Superior temporal gyrus (tissue), 1 donor: ENCODE results near the gene MSL3.
A peak's percentile ranks its signal among the peaks of the same experiment; 100 is the strongest.

Experiments used
- DNase-seq: peaks from one replicate; pipeline ENCODE4 v3.0.0-alpha.2; 2016; ENCODE audit errors: extremely low spot score

Gene MSL3

DNA sequence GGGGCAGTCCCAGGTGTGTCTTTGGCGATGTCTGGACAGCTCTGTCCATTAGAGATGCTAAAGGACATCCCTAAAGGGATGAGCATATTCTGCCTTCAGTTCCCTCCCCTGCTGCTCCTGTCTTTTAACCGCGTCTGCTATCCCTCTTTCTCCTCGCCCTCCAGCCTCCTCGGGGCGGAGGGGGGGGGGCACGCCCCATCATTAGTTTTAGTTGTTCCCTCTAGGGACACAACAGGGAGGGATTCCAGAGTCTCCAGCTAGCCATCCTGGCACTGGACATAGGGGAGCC lies 1.1 kb downstream of the MSL3 start:
- DNase-seq = peak; percentile 11

DNA sequence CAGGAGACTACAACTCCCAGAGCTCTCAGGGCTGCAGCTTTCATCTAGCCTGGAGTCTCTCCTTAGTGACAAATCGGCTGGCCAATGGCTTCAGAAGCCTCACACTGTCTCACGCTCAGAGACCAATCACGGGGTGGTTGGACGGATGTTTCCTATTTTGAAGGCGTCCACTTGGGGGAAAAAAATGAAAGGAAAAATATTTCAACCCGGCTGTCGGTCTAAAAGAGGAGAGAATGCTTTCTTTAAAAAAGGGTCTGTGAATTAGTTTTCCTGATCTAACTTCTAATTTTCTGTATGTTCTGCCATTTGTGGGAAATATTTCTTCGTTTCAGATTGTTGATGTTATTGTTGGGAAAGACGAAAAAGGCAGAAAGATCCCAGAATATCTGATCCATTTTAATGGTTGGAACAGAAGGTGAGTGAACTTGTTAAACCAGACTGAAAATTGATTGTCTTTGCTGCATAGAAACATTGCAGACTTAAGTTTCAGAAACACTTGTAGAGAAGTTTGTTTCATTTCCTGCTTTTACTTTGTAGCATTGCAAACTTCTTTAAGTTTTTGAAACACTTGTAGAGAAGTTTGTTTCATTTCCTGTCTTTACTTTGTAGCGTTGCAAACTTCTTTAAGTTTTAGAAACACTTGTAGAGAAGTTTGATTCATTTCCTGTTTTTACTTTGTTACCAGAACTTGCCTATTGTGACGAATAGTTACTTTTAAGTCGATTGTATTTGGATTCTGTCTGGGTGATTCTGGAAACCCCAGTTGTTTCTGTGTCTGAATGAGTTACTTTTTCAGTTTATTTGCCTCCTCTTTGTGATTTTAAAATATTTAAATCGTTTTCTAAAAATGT lies 1.6 kb downstream of the MSL3 start:
- DNase-seq = peak; percentile 95

DNA sequence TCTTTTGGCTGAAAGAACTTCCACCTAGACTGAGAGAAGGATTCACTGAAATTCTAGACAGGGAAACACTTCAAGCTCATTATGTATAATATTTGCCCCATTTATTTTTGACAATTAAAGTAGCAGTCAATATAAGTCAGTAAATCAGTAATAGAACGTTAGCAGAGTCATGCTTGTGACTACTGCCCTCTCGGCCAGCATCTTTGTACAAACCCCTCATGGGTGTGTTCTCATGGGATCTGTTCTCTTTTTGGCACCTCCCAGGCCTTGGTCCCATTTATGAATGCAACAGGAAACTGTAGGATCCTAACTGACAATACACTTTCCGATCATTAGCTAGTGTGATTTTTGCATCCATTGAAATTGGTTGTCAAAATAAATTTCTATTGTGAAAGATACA lies 2.9 kb downstream of the MSL3 start:
- DNase-seq = no peak

DNA sequence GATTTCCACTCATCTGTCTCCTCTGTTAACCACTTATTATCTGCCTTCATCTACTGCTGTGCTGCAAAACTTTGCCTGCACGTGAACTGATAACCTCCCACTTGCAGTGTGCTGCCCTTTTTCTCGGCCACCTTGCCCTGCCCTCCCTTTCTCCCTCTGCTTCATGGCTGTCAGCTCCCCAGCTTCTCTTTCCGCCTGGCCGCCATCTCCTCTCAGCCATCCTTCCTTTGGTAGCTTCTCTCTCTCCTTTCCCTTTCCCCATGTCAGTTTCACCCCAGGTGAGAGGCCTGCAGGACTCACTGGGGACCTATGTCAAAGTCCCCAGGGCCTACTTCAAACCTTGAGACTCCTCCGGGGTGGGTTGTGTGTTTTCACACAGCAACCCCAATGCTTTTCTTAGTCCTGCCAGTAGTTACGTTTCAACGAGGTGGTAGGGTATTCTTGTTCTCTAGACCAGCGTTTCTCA lies 6.6 kb downstream of the MSL3 start:
- no peak for DNase-seq

DNA sequence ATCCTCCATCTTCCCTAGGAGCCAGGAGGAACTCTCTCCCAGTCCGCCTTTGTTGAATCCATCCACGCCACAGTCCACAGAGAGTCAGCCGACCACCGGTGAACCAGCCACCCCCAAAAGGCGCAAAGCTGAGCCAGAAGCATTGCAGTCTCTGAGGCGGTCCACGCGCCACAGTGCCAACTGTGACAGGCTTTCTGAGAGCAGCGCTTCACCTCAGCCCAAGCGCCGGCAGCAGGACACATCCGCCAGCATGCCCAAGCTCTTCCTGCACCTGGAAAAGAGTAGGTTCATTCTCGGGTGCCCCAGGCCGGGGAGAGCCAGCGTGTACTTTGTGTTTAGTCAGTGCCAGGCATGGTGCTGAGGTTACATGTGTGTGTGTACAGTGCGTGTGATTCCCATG lies 7.4 kb downstream of the MSL3 start:
- no peak for DNase-seq

DNA sequence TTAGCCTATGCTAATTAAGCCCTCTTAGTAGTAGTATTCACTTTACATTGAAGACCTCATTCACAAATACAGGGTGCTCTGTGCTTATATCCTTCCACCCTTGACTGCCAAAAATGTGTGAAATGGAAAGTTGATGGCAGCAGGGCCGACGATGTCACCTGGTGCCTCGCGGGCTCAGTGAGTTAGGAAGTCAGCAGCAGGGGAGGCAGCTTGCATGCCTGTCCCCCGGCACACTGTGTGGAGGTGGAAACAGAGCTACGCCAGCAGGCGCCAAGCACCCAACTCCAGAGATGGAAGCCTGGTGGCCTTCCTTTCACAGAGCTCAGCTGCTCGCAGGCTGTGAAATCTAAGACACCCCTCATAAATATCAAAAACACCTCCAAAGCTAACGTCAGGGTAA lies 8.4 kb downstream of the MSL3 start:
- no peak for DNase-seq

DNA sequence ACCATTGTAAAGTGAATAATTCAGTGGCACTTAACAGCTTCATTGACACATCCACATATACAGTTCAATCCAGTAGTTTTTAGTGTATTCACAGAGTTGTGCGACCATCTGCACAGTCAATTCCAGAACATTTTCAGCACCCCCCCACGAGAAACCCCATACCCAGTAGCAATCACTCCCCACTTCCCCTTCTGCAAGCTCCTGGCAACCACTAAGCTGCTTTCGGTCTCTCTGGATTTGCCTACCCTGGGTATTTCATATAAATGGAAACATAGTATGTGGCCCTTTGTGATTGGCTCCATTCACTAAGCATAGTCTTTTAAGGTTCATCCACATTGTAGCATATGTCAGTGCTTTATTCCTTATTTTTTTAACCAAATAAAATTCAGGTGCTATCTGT lies 10.0 kb downstream of the MSL3 start:
- no peak for DNase-seq

DNA sequence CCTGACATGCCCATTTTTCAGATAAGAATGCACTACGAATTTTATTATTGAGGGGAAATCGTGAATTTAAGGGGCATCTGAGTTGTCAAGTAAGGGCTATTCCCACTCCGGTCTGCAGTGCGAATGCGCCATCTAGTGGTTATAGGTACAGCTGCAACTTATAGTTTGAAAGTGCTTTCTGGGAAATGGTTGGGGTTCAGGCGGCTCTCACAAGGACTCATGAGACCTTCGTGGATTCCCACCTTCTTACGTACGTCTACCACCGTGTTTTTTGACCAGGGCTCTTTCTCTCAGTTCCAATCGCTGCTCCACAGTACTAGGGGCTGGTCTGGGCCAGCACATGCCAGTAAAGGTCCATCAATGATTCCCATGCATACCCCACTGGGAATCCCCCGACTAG lies 12.3 kb downstream of the MSL3 start:
- peak; percentile 74 for DNase-seq

DNA sequence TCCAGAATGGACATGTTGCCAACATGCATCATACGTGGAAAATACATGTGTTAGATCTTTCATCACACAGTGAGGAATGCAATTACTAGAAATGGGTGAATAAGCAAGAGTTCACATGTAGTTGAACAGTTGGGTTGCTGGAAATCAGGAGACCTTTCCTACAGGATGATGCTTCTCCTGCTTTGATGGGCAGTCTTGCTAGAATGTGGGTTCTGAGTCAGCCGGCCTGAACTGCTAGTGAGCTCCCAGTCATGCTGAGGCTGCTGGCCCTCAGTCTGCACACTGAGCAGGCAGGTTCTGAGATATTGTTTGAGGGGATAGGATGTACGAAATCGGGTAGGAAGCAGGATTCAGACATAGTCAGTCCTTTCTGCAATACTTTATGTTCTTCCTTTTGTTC lies 20.2 kb downstream of the MSL3 start:
- no peak for DNase-seq

DNA sequence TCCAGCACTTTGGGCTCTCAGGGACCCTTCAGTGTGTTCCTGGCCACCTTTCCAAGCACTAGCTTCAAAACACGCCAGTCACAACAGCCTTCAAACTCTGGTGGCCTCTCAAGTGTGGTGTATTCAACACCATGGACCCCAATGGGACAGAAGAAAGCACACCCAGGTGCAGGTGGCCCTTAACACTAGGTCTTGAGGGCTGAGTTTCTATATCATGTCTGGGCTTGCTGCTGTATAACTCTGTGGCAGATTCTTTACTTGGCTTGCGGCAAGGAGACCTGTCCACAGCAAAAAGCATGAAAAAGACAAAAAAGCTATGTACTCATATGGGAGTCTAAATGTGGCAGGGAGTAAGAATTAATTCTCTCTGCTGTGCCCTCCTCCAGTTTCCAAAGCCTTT lies 23.1 kb downstream of the MSL3 start:
- DNase-seq = no peak

DNA sequence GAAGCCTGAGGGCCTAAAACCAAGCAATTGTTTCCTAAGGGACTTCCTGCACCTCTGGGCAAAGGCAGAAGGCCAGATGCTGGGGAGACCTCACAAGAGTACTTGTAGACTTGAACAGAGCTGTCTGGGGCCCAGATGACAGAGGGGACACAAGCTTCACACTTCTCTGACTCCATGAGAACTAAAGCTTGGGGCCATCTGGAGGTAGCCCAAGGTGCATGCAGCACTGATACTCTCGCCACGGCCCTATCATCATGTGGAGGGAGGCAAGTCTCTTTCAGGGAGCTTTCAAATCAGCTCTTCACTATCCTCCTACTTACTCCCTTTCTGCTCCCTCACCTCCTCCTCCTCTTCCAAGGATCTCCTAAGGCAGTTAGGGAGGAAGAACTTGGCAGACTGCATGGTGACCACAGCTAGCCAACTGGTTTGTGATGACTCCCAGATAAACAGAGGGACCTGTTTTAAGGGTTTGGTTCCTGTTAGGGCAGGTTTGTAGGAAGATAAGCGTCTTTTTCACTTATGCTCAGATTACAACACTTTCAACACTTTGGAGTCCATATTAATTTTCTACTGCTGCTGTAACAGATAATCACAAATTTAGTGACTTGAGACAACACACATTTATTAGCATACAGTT lies 23.8 kb downstream of the MSL3 start:
- DNase-seq = no peak

DNA sequence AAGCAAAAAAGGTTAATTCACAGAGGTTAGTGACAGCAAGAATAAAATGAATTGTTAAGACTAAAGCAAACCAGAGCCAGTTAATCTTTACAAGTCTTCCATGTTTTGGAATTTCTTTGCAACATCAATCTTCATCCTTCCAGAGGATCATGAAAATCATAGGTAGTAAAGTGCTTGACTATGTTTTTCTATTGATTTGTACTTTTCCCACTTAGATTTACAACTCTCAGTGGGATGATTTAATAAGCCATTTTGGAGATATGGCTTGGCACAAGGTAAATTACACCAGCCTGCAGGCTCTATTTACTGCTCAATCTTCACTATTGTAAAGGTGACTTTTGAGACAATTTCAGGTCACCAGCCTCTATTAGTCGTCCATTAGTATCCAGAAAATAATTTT lies 26.5 kb downstream of the MSL3 start:
- DNase-seq = no peak

DNA sequence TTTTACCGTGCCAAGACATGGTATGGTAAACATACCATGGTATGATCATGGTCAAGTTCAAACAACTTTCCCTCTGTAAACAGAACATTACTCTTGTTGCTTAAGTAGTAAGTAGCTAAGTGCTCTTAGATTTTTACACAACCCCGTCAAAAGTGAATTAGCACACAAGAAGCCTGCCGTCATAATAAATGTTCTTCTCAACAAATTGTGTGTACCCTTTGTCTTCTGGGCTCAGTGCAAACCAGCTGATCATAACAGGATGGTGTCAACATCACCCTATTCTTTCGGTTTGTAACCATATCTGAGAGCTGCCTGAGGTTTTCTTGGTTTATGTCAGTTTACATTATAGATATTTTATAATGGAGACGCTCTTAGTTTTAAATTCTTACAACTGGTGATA lies 28.8 kb downstream of the MSL3 start:
- no peak for DNase-seq

DNA sequence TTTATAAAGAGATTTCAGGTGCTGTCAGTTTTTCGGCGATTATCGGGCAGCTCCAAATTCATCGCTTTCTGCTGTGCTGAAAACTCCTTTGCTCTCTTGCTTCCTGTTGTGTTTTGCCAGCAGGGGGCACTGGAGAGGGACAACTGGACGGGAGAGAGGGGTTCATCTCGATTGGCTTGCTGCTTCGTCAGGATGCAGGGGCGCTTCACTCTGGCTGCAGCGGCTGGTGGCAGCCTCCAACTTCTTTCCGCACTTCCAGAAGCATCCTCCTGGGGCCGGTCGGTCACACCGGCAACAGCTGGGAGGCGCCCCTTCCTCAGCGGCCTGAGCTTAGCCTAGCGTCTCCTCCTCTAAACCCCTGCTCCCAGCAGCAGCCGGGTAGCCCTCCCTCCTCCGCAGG lies 29.5 kb downstream of the MSL3 start:
- peak; percentile 75 for DNase-seq

DNA sequence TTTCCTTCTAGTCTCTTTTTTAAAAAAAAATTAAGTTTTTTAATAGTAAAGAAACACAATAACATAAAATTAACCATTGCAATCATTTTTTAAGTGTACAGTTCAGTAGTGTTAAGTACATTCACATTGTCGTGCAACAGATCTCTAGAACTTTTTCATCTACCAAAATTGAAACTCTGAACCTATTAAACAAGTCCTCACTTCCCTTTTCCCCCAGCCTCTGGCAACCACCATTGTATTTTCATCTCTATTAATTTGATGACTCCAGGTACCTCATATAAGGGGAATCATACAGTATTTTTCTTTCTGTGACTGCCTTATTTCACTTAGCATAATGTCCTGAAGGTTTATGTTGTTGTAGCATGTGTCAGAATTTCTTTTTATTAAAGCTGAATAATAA lies 31.8 kb downstream of the MSL3 start:
- no peak for DNase-seq

DNA sequence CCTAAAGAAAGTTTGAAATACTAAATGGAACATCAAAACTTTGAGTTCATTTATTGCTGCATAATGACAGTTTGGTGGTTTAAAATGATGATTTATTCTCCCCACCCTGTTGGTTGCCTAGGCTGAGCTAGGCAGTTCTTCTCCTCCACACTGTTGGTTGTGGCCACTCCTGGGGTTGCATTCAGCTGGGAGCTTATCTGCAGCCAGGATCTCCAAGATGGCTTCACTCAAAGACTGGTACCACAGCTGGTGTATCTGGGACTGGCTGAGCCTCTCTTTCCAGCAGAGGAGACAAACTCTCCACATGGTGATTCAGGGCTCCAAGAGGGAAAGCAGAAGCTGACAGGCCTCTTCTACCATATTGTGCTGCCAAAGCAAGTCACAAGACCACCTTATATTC lies 33.1 kb downstream of the MSL3 start:
- DNase-seq = no peak

DNA sequence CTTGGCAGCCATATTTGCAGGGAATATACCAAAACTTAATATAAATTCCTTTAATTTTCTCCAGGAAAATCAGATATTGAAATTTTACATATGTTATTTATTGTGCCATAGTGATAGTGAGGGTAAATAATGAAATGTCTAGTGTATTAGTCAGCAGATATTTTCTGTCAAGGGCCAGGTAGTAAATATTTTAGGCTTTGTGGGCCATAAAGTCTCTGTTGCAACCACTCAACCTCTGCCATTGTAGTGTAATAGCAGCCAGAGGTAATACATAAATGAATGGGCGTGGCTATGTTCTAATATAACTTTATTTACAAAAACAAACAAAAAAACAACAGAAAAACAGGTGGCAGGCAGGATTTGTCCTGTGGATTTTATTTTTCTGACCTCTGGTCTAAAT lies 33.5 kb downstream of the MSL3 start:
- DNase-seq = no peak

DNA sequence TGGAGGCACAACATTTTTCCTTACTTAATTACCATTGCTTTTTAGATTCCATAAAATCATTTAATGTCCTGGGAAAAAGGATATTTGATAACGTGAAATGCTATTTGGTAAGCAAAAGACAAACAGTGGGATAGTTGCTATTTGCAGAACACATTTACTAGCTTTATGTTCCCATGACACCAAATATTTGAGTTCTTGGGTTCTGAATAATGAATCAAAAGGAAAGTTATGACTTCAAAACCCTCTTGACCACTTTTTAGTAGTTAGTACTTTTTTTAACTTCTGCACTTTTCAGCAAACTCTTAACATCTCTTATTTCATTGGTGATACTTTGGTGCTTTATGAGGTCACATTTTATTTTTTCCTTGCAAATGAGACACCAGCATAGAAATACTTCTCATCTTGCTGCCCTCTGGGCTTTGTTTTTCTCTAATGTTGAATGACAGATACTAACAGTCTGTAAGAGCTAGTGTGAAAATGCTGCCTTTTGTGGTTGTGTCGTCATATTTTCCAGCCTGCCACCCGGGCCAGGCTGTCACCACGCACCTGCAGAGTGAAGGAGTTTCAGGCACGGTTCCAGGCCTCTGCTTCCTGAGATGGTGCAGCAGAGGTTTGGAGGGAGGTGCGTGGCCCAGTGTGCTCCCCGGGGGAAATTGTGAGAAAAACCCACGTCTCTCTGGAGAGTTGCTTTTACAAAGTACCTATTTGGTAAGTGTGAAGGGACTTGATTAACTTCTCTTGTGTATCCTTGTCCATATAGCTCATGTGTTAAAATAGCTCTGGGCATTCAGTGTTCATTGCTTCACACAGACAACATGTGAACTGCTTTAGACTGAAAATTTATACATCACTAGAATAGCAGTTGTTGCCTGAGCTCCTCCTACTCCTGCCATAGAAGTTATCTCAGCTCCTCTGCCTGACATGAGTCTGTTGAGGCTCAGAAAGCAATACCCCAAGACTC lies 34.7 kb downstream of the MSL3 start:
- no peak for DNase-seq

DNA sequence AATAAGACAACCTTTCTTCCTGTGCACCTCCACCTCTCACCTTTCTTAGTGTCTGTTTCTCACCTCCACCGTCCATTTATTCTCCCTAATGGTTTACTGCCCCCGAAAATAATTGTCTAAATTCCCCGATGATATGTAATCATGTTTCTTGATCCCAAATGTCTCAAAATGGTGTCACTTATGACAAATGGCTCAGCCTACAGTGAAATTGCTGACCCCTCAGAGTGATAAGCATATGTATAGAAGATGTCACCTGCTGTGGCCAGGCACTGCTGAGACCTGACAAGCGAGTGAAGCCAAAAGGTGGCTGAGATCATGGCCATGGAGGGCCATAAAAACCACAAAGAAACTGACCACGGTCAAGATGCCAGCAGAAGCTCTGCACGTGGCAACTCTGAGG lies 35.7 kb downstream of the MSL3 start:
- no peak for DNase-seq

DNA sequence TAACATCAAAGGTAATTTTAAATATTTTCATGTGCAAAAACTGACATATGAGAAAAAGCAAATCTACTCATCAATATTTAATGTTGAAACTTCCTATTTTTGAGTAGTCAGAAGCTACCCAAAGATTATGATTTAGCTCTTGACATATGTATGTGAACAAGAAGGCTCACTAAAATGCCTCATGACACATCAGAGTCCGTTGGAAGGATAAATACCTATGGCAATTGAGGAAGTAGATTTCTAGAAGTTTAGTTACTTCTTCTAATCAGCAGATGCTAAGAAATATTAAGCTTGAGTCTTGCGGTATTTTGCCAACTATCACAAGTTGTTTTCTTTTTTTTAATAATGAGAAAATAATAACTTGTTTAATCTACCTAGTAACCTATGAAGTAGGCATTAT lies 55.3 kb downstream of the MSL3 start:
- DNase-seq = no peak
